ENCODE measurements around the gene RBM4B.
"Not testable (repeated sequence)": the region's sequence is repeated elsewhere in the genome, so short reads cannot be mapped to it uniquely, and the experiment has no call there.

The RBM4B gene

GRCh38 chr11:66677599-66678375 lies at the start of gene RBM4B:
Gene RBM4B, minus strand, starts transcription at chr11:66677887. Its CDS starts 808 bp downstream, at chr11:66677079.
- peak; percentile 91 to 92 for DNase-seq (ENCODE audit: low read depth in 1 of 2, low spot score in 1 of 2)

- no peak for DNase-seq (ENCODE audit: low read depth in 1 of 2, low spot score in 1 of 2)
Measured at GRCh38 chr11:66725647-66726046, 48.0 kb upstream of the RBM4B start.

GRCh38 chr11:66725114-66725513 lies 47.4 kb upstream of the RBM4B start:
- DNase-seq (ENCODE audit: low read depth in 1 of 2, low spot score in 1 of 2), result no peak

GRCh38 chr11:66724167-66724566 lies 46.5 kb upstream of the RBM4B start:
- not testable (repeated sequence) for DNase-seq (ENCODE audit: low read depth in 1 of 2, low spot score in 1 of 2)

- no peak for DNase-seq (ENCODE audit: low read depth in 1 of 2, low spot score in 1 of 2)
Measured at GRCh38 chr11:66723693-66724092, 46.0 kb upstream of the RBM4B start.

GRCh38 chr11:66722745-66723651 lies 45.3 kb upstream of the RBM4B start:
- DNase-seq (ENCODE audit: low read depth in 1 of 2, low spot score in 1 of 2), result no peak

- no peak for DNase-seq (ENCODE audit: low read depth in 1 of 2, low spot score in 1 of 2)
Measured at GRCh38 chr11:66721939-66722338, 44.3 kb upstream of the RBM4B start.

- no peak for DNase-seq (ENCODE audit: low read depth in 1 of 2, low spot score in 1 of 2)
Measured at GRCh38 chr11:66720899-66721470, 43.3 kb upstream of the RBM4B start.

GRCh38 chr11:66720223-66720898 lies 42.7 kb upstream of the RBM4B start:
- no peak for DNase-seq (ENCODE audit: low read depth in 1 of 2, low spot score in 1 of 2)

- DNase-seq (ENCODE audit: low read depth in 1 of 2, low spot score in 1 of 2), result no peak
Measured at GRCh38 chr11:66719111-66719872, 41.6 kb upstream of the RBM4B start.

- DNase-seq (ENCODE audit: low read depth in 1 of 2, low spot score in 1 of 2), result no peak
Measured at GRCh38 chr11:66718320-66718971, 40.8 kb upstream of the RBM4B start.

- no peak for DNase-seq (ENCODE audit: low read depth in 1 of 2, low spot score in 1 of 2)
Measured at GRCh38 chr11:66717925-66718319, 40.2 kb upstream of the RBM4B start.

GRCh38 chr11:66716996-66717395 lies 39.3 kb upstream of the RBM4B start:
- no peak for DNase-seq (ENCODE audit: low read depth in 1 of 2, low spot score in 1 of 2)

GRCh38 chr11:66715346-66716085 lies 37.8 kb upstream of the RBM4B start:
- no peak for DNase-seq (ENCODE audit: low read depth in 1 of 2, low spot score in 1 of 2)

GRCh38 chr11:66713746-66714480 lies 36.2 kb upstream of the RBM4B start:
- no peak for DNase-seq (ENCODE audit: low read depth in 1 of 2, low spot score in 1 of 2)

GRCh38 chr11:66710384-66710930 lies 32.8 kb upstream of the RBM4B start:
- DNase-seq (ENCODE audit: low read depth in 1 of 2, low spot score in 1 of 2), result no peak

GRCh38 chr11:66708701-66709100 lies 31.0 kb upstream of the RBM4B start:
- no peak for DNase-seq (ENCODE audit: low read depth in 1 of 2, low spot score in 1 of 2)

GRCh38 chr11:66708094-66708493 lies 30.4 kb upstream of the RBM4B start:
- no peak for DNase-seq (ENCODE audit: low read depth in 1 of 2, low spot score in 1 of 2)

All from activated T-helper 1 cell treated with anti-CD3 and anti-CD28 coated beads, Interleukin-2, amount 50 U/mL, for 16 hours (primary cell).